HG02852 (cell line): ENCODE data around the gene YBEY.
"Not testable (repeated sequence)": the region's sequence is repeated elsewhere in the genome, so short reads cannot be mapped to it uniquely, and the experiment has no call there.

Experiments
- ATAC-seq: cut with Tn5 transposase; IDR thresholded peaks from one replicate; pipeline ENCODE4 v1.9.1; 2021; ENCODE audit warnings: mild to moderate bottlenecking, moderate library complexity; ENCODE audit not compliant: unreplicated experiment

Gene YBEY

DNA sequence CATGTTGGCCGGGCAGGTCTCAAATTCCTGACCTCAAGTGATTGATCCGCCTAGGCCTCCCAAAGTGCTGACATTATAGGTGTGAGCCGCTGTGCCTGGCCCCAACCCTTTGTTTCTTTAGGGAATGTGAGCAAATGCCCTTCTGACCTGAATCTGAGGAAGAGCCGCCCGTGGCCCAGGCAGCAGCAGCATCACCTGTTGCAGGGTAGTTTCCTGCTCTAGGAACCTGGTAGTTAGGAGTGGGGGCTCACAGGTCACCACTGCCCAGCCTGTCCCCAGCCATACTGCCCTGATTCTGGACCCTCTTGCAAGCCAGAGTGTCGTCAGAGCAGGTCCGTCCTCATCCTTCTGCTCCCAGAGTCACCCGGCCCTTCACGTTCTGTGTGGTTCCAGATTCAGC, 13.0 kb downstream of the YBEY start:
- ATAC-seq: no peak

DNA sequence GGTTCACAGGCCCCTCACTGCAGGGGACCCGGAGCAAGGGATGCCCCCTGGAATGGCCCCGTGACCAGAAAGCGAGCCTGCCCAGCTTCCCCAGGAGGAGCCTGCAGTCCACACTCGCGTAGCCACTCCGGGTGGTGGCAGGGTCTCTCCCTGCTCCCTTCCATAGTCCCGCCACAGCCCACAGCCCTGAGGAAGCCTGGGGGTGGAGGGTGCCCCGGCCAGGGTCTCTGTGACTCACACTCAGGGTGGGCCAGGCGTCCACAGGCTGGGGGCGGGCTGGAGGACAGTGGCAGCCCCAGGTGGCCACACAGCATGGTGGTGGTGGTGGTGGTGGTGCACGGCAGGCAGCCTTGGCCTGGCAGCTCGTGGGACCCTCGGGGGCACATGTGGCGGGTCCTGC, 15.6 kb downstream of the YBEY start:
- no peak for ATAC-seq

DNA sequence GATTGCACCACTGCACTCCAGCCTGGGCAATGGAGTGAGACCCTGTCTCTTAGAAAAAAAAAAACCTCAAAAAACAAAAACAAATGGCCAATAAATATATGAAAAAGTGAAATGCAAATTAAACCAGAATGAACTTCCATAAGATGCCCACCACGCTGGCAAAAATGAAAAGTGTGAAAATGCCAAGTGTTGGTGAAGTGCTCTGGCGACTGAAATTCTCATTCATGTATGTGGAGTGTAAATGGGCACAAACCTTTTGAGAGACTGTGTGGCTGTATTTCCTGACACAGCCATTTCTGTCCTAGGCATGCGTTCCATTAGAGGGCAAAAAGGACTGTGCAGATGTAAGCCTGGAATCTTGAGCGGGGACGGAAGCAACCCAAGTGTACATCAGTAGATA, 18.3 kb downstream of the YBEY start:
- no peak for ATAC-seq

- no peak for ATAC-seq
Observed at GRCh38 chr21:46304955-46305354, 18.8 kb downstream of the YBEY start.

DNA sequence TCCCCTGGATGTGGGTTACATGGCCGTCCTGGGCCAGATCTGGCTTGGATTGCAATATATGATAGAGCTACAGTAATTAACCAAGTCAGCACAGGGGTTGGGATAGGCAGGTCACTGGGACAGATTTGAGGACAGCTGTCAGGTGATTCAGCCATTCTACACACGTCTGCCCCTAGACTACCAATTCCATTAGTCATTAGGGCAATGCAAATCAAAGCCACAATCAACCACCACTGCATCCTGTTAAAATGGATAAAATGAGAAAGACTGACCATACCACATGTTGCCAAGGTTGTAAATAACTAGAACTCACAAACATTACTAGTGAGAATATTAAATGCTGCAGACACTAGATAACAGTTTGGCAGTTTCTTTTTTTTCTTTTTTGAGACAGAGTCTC, 21.5 kb downstream of the YBEY start:
- no peak for ATAC-seq

DNA sequence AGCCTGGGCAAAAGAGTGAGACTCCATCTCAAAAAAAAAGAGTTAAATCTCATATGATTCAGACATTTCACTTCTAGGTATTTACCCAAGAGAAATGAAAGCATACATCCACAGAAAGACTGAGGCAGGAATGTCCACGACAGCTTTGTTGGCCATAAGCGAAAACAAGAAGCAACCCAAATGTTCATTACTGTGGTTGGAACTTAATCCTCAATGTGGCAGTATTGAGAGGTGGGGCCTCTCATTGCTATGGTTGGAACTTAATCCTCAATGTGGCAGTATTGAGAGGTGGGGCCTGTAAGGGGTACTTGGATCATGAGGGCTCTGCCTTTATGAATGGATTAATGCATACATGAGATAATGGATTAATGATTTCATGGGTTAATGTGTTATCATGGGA, 22.3 kb downstream of the YBEY start:
- ATAC-seq: no peak

- ATAC-seq: not testable (repeated sequence)
Observed at GRCh38 chr21:46310260-46310659, 24.1 kb downstream of the YBEY start.

DNA sequence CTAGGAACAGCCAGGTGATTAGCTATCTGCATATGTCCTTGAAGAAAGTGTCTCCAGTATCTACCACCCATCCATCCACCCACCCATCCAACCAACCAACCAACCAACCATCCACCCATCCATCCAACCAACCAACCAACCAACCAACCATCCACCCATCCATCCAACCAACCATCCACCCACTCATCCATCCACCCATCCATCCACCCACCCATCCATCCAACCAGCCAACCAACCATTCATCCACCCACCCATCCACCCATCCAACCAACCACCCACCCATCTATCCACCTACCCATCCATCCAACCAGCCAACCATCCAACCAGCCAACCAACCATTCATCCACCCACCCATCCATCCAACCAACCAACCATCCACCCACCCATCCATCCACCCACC, 25.4 kb downstream of the YBEY start:
- ATAC-seq: no peak

GRCh38 chr21:46312949-46313348, 26.8 kb downstream of the YBEY start:
- no peak for ATAC-seq

DNA sequence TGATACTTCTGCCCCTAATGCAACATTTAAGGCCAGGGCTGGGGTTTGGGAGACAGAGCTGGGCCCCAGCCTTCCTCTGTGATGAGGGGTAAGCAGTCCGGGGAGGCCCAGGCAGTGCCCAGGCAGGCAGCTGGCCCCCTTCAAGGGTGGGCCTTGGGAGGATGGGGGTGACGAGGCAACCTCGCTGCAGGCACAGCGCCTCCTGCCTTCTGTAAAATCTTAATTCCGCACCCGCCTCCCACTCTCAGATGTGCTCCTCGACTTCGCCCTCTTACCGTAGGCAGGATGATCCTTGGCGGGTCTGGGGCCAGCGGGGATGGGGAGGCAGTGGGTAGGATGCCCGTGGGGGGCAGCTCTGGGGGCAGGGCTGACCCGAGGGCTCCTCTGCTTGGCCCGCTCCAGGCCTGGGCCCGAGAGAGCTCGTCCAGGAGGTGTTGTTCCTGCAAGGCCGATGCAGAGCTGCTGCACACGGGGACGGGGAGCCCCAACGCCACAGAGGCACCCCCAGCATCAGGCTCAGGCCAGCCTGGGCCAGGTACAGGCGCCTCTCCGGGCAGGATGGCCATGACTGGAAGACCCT, 28.4 kb downstream of the YBEY start:
- no peak for ATAC-seq

GRCh38 chr21:46316708-46317324, 30.7 kb downstream of the YBEY start:
- no peak for ATAC-seq

DNA sequence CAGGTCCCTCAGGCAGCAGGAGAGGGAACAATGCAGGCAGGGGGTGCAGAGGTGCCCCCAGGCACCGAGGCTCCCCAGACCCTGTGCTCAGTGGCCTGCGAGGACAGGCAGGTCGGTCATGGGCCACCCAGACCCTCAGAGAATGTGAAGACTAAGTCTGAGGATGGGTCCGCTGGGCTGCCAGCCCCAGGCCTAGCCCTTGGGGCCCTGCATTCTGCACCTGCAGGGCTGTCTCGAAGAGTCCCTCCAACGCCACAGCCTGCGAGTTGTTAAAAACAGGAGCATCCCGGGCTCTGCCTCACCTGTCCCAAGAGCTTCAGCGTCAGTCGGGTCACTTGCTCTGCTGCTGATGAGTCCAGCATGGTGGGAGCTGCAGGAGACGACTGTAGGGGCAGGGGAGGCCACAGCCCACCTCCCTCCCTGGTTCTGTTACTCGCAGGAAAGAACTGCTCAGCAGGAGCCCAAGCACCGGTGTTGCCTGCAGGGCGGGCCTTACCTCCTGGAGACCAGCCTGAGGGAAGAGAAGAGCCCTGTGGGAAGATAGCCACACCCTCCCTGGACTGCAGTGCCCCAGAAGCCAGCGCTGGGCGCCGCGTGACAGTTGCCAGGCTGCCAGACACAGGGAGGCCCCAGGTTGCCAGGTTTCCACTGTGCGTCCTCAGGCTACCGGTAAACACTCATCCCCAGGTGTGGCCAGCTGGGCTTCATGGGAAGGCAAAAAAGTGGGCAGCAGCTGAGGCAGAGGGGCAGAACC, 31.7 kb downstream of the YBEY start:
- ATAC-seq: no peak

- no peak for ATAC-seq
Observed at GRCh38 chr21:46318464-46318845, 32.3 kb downstream of the YBEY start.

DNA sequence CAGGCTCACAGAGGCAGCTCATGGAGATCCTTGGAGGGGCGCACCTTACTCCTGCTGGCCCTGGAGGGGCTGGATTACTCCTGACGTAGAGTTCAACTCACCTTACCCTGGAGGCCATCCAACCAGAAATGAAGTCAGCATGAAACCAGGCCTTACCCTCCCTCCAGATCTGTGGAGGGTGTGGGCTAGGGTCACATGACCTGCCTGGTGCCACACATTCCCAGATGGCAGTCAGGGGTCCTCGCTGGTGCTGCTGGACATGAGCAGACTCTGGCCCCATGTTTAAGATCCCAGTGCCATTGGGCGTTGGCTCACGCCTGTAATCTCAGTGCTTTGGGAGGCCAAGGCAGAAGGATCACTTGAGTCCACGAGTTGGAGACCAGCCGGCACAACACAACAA, 33.0 kb downstream of the YBEY start:
- no peak for ATAC-seq

- ATAC-seq: no peak
Observed at GRCh38 chr21:46320331-46320801, 34.2 kb downstream of the YBEY start.

DNA sequence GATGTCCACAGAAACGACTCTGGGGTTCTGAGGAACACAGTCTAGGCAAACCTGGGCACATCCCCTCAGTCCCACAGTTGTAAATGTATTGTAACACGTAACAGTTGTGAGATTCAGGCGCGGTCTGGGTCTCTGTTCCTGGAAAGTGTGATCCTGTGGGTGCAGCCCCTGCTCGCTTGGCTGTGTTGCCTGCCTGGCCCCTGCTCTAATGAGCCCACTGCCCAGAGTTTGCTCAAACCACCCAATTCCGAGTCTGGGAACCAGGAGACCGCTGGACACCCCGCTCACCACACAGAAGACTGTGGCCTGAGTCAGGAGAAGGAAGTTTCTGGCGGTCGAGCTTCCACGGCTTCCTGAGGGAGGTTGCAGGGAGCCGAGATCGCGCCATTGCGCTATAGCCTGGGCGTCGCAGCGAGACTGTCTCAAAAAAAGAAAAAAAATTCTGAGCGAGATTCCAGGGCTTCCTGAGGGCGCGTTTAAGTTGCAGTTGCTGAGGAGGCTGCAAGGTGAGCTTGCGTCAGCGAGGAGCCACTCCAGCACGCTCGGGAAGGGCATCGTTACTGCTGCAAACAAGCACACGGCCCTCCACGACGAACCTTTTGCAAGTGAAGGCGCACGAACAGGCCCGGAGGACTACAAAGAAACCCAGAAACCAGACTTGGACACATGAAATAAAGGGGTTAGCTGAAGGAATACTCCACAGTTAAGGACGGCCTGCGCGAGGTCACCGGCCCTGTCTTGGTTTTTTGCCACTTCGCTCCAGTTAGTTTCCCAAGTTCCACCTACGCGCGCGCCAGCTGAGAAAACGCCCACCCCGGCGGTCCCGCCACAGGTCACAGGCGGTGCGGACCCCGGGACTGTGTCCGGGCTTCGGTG, 36.4 kb downstream of the YBEY start:
- ATAC-seq: no peak

- ATAC-seq: peak; percentile 7
Observed at GRCh38 chr21:46323227-46323709, 37.1 kb downstream of the YBEY start.

DNA sequence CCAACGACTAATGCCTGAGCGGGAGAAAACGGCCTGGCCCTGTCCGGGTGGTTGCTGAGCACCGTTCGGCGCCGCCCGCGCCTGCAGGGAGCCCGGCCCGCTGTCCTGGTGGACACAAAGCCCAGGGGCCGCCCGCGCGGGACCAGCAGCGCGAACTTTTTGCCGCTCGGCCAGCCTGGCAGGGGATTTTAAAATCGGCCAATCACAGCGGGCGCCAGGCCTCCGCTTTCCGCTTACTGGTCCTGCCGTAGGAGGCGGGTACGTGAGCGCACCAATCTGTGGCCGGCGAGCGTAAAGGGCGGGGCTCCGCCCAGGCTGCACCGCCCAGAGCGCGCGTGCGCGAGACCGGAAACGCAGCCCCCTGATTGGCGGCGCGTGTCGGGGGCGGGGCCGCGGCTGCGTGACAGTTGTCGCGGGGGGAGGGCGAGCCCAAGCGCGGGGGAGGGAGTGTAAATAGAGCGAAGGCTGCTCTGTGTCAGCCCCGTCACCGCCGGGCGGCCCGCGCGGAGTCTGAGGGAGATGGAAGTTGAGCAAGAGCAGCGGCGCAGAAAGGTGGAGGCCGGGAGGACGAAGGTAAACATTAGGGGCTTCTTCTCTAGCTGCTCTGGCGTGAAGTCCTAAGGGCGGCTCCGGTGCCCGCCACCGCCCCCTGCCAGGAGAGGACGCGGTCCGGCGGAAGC, 37.7 kb downstream of the YBEY start, which contains the start of the genes C21orf58 and PCNT:
Gene C21orf58 (minus strand): TSS at position 161 of the 680 bp plus-strand sequence. CDS start 1,132 bp downstream, outside the sequence.
Gene PCNT (plus strand): TSS at position 447 of the 680 bp plus-strand sequence. CDS start 73 bp downstream, at position 520.
- ATAC-seq: peak; percentile 74

DNA sequence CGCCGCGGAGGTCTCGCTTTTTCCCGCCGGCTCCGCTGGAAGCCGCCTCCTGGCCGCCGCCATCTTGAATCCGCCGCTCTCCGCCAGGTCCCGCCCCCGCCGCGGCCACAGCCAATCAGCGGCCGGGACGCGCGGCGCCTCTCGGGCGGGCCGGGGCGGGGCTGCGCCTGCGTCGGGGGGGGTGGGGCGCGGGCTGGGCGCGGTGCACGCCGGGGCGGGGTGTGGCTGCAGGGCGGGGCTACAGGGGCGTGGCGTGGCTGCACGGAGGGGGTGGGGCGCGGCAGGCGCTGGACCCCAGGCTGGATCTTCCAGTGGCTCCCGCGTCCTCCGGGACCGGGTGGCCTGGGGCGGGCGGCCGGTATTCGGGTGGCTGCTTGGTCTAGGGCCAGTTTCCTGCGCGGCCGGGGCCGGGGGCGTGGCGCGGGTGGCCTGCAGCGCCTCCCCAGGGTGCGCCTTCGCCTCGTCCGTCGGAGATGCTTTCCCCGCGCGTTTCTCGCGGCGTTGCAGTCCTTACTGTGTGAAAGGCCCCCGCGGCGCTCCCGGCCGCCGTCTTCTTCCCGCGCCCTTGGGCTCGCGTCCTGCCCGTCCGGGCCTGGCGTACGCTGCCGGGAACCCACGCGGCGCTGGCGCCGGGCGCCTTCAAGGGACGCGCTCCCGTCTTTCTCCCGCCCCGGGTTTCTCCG, 38.4 kb downstream of the YBEY start:
- ATAC-seq: peak; percentile 51
